ENCODE data around the gene HSD17B12.

HSD17B12 gene

GRCh38 chr11:43871051-43871450 lies 190.5 kb downstream of the HSD17B12 start:
- no peak for DNase-seq (ENCODE audit: low read depth)

- DNase-seq (ENCODE audit: low read depth), result no peak
Measured at GRCh38 chr11:43872995-43873394, 192.5 kb downstream of the HSD17B12 start.

- no peak for DNase-seq (ENCODE audit: low read depth)
Measured at GRCh38 chr11:43874078-43874477, 193.5 kb downstream of the HSD17B12 start.

DNA sequence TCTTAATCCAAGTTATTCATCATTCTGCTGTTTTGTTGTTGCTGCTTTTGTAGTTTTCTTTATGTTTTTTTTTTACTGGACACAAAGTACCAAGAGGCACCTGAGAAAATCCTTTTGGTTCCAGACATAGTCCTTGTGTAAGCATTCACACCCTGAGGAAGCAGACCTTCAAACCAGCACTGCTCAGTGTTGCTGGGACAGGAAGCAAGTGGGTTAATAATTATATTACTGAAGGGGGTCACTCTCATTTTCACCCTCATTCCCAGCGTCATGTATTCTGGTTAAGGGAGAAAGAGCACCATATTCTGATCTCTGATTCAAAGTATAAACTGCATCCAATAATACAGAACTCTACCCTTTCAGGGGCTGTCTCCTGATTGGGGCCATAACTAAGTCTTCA lies 194.2 kb downstream of the HSD17B12 start:
- DNase-seq (ENCODE audit: low read depth), result no peak

DNA sequence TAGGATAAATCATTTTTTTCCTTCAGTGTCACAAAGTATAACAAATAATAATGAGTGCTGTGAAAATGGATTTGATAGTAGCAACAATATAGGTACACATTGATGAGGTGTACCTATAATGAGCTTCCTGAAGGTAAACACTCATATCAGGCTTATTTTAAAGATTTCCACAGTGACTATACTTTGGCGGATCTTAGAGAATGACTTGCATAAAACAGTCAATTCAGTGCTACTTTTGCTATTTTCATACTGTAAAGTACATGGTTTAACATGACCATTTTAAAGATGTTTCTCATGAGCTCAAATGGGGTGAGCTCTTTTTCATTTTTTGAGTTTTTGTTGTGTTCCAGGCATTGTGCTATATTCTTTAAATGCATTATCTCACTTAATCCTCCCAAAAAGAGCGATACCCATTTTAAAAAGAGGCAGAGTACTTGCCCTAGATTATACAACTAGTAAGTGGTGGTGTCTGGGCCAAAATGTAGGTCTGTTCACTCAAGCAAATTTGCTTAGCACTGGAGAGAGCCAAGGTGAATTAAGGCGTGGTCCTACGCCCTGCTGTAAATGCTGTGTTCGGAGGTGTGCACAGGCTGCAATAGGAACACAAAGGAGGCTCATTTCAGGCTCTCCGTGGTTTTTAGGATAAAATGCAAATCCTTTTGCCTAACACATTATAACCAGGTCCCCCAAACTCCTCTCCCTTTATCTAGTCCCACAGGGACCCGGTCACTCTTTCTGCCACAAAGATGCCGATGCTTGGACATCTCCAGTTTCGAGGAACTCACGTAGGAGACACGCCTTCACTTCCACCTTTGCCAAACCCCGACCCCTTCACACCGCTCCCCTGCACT lies 199.5 kb downstream of the HSD17B12 start:
- no peak for DNase-seq (ENCODE audit: low read depth)

DNA sequence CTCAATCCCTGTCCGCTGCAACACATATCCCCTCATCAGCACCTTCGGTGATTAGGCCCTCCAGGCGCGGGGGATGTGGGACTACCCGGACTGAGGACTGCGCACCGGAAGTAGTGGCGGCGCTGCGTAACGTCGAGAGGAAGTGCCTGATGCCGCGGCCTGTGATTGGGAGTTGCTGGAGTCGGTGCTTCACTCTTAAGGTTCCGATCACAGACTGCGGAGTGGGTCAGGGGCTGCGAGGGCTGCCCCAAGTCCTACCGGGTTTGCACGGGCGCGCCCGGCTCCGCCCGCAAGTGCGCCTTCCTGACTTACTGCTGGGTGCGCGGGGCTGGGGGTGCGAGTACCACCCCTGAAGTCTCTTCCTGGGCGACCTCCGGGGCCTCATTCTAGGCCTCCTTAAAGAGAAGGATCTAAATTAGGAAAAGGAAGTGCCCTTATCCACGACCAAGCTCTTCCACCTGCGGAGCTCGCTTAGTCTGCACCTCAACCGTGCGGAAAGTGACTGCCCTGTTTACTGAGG lies 200.2 kb downstream of the HSD17B12 start, which contains the start of gene ALKBH3:
ALKBH3 (plus strand) TSS at position 192 of the 520 bp plus-strand sequence. CDS start 1,822 bp downstream, outside the sequence.
- peak; percentile 84 for DNase-seq (ENCODE audit: low read depth)

- no peak for DNase-seq (ENCODE audit: low read depth)
Measured at GRCh38 chr11:43892851-43893250, 212.3 kb downstream of the HSD17B12 start.

- no peak for DNase-seq (ENCODE audit: low read depth)
Measured at GRCh38 chr11:43894546-43894945, 214.0 kb downstream of the HSD17B12 start.

- DNase-seq (ENCODE audit: low read depth), result no peak
Measured at GRCh38 chr11:43895601-43896000, 215.1 kb downstream of the HSD17B12 start.

- no peak for DNase-seq (ENCODE audit: low read depth)
Measured at GRCh38 chr11:43898574-43898973, 218.0 kb downstream of the HSD17B12 start.

GRCh38 chr11:43899094-43899493 lies 218.6 kb downstream of the HSD17B12 start:
- DNase-seq (ENCODE audit: low read depth), result no peak

DNA sequence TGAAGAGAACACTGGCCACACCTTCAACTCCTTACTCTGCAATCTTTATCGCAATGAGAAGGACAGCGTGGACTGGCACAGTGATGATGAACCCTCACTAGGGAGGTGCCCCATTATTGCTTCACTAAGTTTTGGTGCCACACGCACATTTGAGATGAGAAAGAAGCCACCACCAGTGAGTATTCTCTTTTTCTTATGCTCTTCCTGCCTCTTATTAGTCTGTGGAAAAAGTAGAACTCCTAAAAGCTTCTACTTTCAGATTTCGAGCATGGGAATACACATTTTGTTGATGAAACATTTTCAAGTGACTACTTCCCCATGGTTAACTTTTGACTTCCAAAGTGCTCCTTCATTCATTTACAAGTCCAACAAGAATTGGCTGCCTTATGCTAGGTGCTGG lies 221.0 kb downstream of the HSD17B12 start:
- no peak for DNase-seq (ENCODE audit: low read depth)

GRCh38 chr11:43903078-43903477 lies 222.5 kb downstream of the HSD17B12 start:
- DNase-seq (ENCODE audit: low read depth), result no peak

- no peak for DNase-seq (ENCODE audit: low read depth)
Measured at GRCh38 chr11:43903969-43904368, 223.4 kb downstream of the HSD17B12 start.

DNA sequence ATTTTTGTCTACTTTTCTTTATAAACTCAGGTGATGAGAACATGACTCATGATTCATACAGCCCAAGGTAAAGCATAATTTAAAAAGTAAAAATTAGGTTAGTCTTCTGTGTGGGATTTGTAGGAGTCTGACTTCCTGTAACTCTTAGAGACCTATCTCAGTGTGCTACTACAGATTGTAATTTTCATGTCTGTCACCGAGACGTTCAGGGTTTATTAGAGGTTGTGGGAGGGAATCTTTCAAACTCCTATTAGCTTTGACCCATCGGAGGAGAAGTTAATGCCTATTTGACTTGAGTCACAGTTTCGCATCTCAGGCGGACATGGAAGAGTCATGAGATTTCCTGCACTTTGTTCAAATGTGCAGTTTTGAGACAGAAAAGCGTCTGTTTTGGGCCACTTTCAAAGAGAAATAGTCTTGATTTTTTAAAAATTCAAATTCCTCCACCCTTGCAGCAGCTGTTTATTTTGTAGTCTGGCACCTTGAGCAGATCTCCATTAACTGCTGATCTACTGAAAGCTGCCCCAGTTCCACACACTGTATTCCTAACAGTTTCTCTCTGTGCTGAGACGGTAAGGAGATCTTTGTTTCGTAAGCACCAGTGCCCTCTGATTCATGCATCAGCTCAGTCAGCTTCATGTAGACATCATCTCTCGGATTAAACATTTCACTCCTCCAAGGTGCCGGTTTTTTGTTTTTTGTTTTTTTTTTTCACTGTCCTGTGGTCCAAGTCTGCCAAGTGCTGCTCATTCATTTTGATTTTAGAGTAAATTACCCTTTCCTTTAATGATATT lies 224.4 kb downstream of the HSD17B12 start:
- no peak for DNase-seq (ENCODE audit: low read depth)

DNA sequence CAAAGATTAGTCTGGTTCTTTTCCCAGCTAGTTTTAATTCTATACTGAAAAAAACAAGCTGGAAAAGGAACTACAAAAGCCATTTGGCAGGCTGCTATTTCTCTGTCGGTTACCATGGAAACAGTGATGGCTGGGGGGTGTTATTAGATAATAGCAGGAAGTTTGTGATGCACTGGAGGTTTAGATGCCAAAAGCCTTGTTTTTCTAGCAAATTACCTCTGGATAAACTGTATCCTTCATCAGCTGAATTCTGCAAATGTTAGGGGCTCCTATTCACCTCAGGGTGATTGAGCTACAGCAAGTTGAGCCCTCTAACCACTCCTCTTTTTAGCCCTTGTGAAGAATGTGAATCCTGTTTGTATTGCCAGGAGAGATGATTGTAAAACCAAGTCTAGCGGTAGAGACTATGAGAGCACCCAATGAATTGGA lies 225.3 kb downstream of the HSD17B12 start:
- DNase-seq (ENCODE audit: low read depth), result no peak
